OCI-LY1 (cell line): ENCODE measurements around the gene NUMA1.

Experiments
- H2AFZ ChIP-seq: fragments of 200-600 bp; sonication (generic), shearing (Covaris generic); 2 replicates; pipeline ENCODE4 v1.6.0; 2014; ENCODE audit warnings: antibody characterized with exemption, mild to moderate bottlenecking, low read length
- H3F3A ChIP-seq: fragments of 200-600 bp; sonication (generic), shearing (Covaris generic); 2 replicates; pipeline ENCODE4 v1.6.0; 2014; ENCODE audit warnings: mild to moderate bottlenecking, antibody characterized with exemption, low read length, moderate library complexity; ENCODE audit not compliant: insufficient read depth
- H3K27ac ChIP-seq: fragments of 200-600 bp; sonication (generic); 2 replicates; pipeline ENCODE4 v1.5.1; 2014; ENCODE audit warnings: low read length, mixed run types, mild to moderate bottlenecking, low read depth; ENCODE audit not compliant: poor library complexity, severe bottlenecking
- H3K27me3 ChIP-seq: fragments of 200-600 bp; sonication (generic); 2 replicates; pipeline ENCODE4 v1.6.0; 2014; ENCODE audit warnings: antibody characterized with exemption, mild to moderate bottlenecking, low read length, moderate library complexity; ENCODE audit not compliant: insufficient read depth
- H3K36me3 ChIP-seq: fragments of 200-600 bp; sonication (generic); 2 replicates; pipeline ENCODE4 v1.6.1; 2014; ENCODE audit warnings: mild to moderate bottlenecking, antibody characterized with exemption, low read length, moderate library complexity, mixed read lengths; ENCODE audit not compliant: insufficient read depth
- H3K4me1 ChIP-seq: fragments of 200-600 bp; sonication (generic); 2 replicates; pipeline ENCODE4 v1.5.1; 2014; ENCODE audit warnings: mild to moderate bottlenecking, low read length, moderate library complexity; ENCODE audit not compliant: insufficient read depth, severe bottlenecking
- H3K4me2 ChIP-seq: fragments of 200-600 bp; sonication (generic), shearing (Covaris generic); 2 replicates; pipeline ENCODE4 v1.6.1; 2014; ENCODE audit warnings: low read length
- H3K4me3 ChIP-seq: fragments of 200-600 bp; sonication (generic); 2 replicates; pipeline ENCODE4 v1.5.1; 2014; ENCODE audit warnings: low read length, low read depth, mild to moderate bottlenecking, mixed read lengths; ENCODE audit not compliant: poor library complexity, severe bottlenecking
- H3K79me2 ChIP-seq: fragments of 200-600 bp; shearing (Covaris generic); 2 replicates; pipeline ENCODE4 v1.6.1; 2016; ENCODE audit warnings: mixed run types, low read length, mixed read lengths; ENCODE audit not compliant: insufficient read depth
- H3K9ac ChIP-seq: fragments of 200-600 bp; sonication (generic), shearing (Covaris generic); 2 replicates; pipeline ENCODE4 v1.6.1; 2014; ENCODE audit warnings: mild to moderate bottlenecking, low read length, mixed read lengths
- H3K9me2 ChIP-seq: fragments of 200-600 bp; sonication (generic), shearing (Covaris generic); 2 replicates; pipeline ENCODE4 v1.6.1; 2014; ENCODE audit warnings: low read depth, mild to moderate bottlenecking, low read length, mixed read lengths
- H3K9me3 ChIP-seq: fragments of 200-600 bp; shearing (Covaris generic); 2 replicates; pipeline ENCODE4 v1.6.1; 2014; ENCODE audit warnings: low read length, mixed read lengths
- H4K20me1 ChIP-seq: fragments of 200-600 bp; sonication (generic), shearing (Covaris generic); 2 replicates; pipeline ENCODE4 v1.6.0; 2016; ENCODE audit warnings: mild to moderate bottlenecking, low read length; ENCODE audit not compliant: insufficient read depth
- EZH2 ChIP-seq: fragments of 200-600 bp; sonication (generic), shearing (Covaris generic); IDR thresholded peaks from 2 replicates; pipeline ENCODE4 v1.8.0; 2017; ENCODE audit warnings: borderline replicate concordance, mixed run types, mild to moderate bottlenecking, antibody characterized with exemption, low read length, moderate library complexity, mixed read lengths
- TF ChIP-seq, protein P1 (sequence below): fragments of 200-600 bp; sonication (generic), shearing (Covaris generic); IDR thresholded peaks from 2 replicates; pipeline ENCODE4 v1.5.1; 2017; ENCODE audit warnings: mild to moderate bottlenecking, antibody characterized with exemption, low read length, moderate library complexity, mixed read lengths

Gene NUMA1

DNA sequence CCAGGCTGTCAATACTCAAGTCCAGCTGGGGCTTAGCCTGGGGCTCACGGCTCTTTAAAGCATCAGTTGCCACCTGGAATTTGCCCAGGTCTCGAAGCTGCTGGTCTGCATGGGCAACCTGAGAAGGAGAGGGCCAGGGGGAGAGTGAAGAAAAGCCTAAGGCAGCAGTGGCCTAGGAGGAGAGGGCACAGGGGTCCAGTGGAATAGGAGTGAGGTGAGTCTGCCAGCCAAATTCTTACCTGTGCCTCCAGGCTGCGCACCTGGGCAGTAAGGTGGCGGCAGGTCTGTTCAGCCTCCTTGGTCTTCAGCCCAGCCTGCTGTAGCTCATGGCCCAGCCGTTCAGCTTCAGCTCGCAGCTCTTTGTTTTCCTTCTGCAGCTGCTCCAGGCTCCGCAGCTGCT, 71.6 kb downstream of the NUMA1 start:
- TF ChIP-seq, protein P1, sequence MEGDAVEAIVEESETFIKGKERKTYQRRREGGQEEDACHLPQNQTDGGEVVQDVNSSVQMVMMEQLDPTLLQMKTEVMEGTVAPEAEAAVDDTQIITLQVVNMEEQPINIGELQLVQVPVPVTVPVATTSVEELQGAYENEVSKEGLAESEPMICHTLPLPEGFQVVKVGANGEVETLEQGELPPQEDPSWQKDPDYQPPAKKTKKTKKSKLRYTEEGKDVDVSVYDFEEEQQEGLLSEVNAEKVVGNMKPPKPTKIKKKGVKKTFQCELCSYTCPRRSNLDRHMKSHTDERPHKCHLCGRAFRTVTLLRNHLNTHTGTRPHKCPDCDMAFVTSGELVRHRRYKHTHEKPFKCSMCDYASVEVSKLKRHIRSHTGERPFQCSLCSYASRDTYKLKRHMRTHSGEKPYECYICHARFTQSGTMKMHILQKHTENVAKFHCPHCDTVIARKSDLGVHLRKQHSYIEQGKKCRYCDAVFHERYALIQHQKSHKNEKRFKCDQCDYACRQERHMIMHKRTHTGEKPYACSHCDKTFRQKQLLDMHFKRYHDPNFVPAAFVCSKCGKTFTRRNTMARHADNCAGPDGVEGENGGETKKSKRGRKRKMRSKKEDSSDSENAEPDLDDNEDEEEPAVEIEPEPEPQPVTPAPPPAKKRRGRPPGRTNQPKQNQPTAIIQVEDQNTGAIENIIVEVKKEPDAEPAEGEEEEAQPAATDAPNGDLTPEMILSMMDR, result no peak
- no peak for TF ChIP-seq EZH2
- Histone ChIP-seq H3K27ac (no peak overlapping the region), H3K4me1 (no peaks in the 10 kb centered on the region), H3K9me3 (no peaks in the 10 kb centered on the region), H2AFZ (no peak overlapping the region), H3K4me2 (no peak overlapping the region), H3K9ac (no peak overlapping the region), H3K36me3 (peaks cover 96% of the 10 kb centered on the region), H3K9me2 (no peaks in the 10 kb centered on the region), H3K4me3 (no peak overlapping the region), H3K79me2 (no peaks in the 10 kb centered on the region), H3F3A (no peaks in the 10 kb centered on the region), H4K20me1 (no peaks in the 10 kb centered on the region), H3K27me3 (no peaks in the 10 kb centered on the region)

DNA sequence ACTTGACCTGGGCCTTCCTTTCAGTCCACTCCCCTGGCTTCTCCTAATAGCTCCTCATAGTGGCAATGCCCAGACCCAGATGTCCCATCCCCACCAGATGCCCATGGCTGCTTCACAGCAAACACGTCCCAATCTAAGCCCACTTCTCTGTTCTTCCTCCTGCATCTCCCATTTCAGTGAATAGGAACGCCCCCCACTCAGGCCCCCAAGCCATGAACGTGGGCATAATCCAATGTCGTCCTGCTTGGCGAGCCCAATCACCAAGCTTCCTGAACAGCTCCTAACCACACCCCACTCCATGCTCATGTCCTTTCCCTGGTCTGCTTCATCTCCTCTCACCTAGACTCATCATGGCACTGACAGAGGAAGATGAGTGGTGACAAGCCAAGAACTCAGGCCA, 72.8 kb downstream of the NUMA1 start:
- Histone ChIP-seq H3K4me3 (no peak overlapping the region), H3K27me3 (no peaks in the 10 kb centered on the region), H4K20me1 (no peaks in the 10 kb centered on the region), H3K36me3 (peaks cover 96% of the 10 kb centered on the region), H3K9ac (no peak overlapping the region), H3K27ac (no peak overlapping the region), H3K4me1 (no peaks in the 10 kb centered on the region), H3K9me3 (no peaks in the 10 kb centered on the region), H3K79me2 (no peaks in the 10 kb centered on the region), H3K9me2 (no peaks in the 10 kb centered on the region), H3K4me2 (no peak overlapping the region), H3F3A (no peaks in the 10 kb centered on the region), H2AFZ (no peak overlapping the region)
- TF ChIP-seq EZH2, result no peak
- TF ChIP-seq, protein P1, result no peak

DNA sequence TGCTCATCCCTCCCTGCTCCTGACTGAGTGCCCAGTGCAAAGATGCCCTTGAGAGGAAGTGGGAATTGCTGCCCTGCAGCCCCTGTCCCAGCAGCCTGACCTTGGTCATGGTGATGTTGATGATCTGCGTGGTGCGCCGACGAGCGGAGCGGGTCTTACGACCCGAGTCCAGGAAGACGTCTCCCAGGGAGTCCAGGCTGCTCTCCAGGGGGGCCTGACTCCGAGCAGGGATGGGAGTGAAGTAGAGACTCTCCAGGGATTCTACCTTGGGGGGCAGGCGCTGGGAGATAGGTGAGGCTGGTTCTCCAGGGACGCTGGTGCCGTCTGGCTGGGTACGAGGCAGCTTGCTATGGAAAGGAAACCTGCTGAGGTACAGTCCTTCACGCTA, 73.3 kb downstream of the NUMA1 start:
- Histone ChIP-seq H3K27ac (no peak overlapping the region), H4K20me1 (no peaks in the 10 kb centered on the region), H3K9ac (no peak overlapping the region), H3K36me3 (peaks cover 96% of the 10 kb centered on the region), H3K4me1 (no peaks in the 10 kb centered on the region), H3K79me2 (no peaks in the 10 kb centered on the region), H3K4me3 (no peak overlapping the region), H3F3A (no peaks in the 10 kb centered on the region), H2AFZ (no peak overlapping the region), H3K9me3 (no peaks in the 10 kb centered on the region), H3K4me2 (no peak overlapping the region), H3K27me3 (no peaks in the 10 kb centered on the region), H3K9me2 (no peaks in the 10 kb centered on the region)
- TF ChIP-seq, protein P1, result no peak
- TF ChIP-seq EZH2, result no peak
